LoVo (cell line): Measurements from ENCODE around the gene LAMB4.

ENCODE experiments used
- DNase-seq: peaks from one replicate; pipeline ENCODE4 v3.0.0-alpha.2; 2016; ENCODE audit warnings: low spot score

LAMB4 gene

GRCh38 chr7:108012499-108013430, 117.4 kb downstream of the LAMB4 start:
- DNase-seq: peak; percentile 91

- DNase-seq: peak; percentile 35
These were observed 119.8 kb downstream of the LAMB4 start for GRCh38 chr7:108010377-108010776.

- no peak for DNase-seq
These were observed 120.3 kb downstream of the LAMB4 start for GRCh38 chr7:108009873-108010272.

- DNase-seq: no peak
These were observed 121.3 kb downstream of the LAMB4 start for GRCh38 chr7:108008827-108009226.

- DNase-seq: no peak
These were observed 121.9 kb downstream of the LAMB4 start for GRCh38 chr7:108008240-108008639.

- no peak for DNase-seq
These were observed 122.4 kb downstream of the LAMB4 start for GRCh38 chr7:108007762-108008161.

- no peak for DNase-seq
These were observed 122.9 kb downstream of the LAMB4 start for GRCh38 chr7:108007261-108007660.

- no peak for DNase-seq
These were observed 125.7 kb downstream of the LAMB4 start for GRCh38 chr7:108004220-108005142.

GRCh38 chr7:108003599-108003935, 126.6 kb downstream of the LAMB4 start:
- DNase-seq: no peak

- peak; percentile 83 for DNase-seq
These were observed 127.2 kb downstream of the LAMB4 start, which contains the start of gene LAMB1 for GRCh38 chr7:108002726-108003598. LAMB1 (minus strand) TSS chr7:108003161; CDS start chr7:108002885, 276 bp downstream.

- DNase-seq: no peak
These were observed 128.1 kb downstream of the LAMB4 start for GRCh38 chr7:108001764-108002725.

- no peak for DNase-seq
These were observed 129.0 kb downstream of the LAMB4 start for GRCh38 chr7:108000875-108001763.

- DNase-seq: no peak
These were observed 130.2 kb downstream of the LAMB4 start for GRCh38 chr7:107999779-108000560.

GRCh38 chr7:107998660-107999480, 131.3 kb downstream of the LAMB4 start:
- no peak for DNase-seq

GRCh38 chr7:107998150-107998549, 132.0 kb downstream of the LAMB4 start:
- no peak for DNase-seq

GRCh38 chr7:107996072-107996882, 133.9 kb downstream of the LAMB4 start:
- no peak for DNase-seq
